Nephron (organoid): ENCODE measurements around the gene COL4A1.

Experiments
- H3K27ac Mint-ChIP-seq, 3 experiments: 2 replicates each; pipeline ENCODE4 v1.8.0; 2020; ENCODE audit warnings: mixed read lengths in 3 of 3, mild to moderate bottlenecking in 2 of 3, moderate library complexity in 1 of 3
- H3K27me3 Mint-ChIP-seq: 2 replicates; pipeline ENCODE4 v1.8.0; 2021; ENCODE audit warnings: low read depth, mild to moderate bottlenecking, moderate library complexity, mixed read lengths
- H3K36me3 Mint-ChIP-seq: 2 replicates; pipeline ENCODE4 v1.8.0; 2020; ENCODE audit warnings: low read depth, mixed read lengths
- H3K4me1 Mint-ChIP-seq: 2 replicates; pipeline ENCODE4 v1.8.0; 2020; ENCODE audit warnings: mixed read lengths
- H3K4me3 Mint-ChIP-seq, 3 experiments: 2 replicates each; pipeline ENCODE4 v1.8.0; 2020; ENCODE audit warnings: mild to moderate bottlenecking in 3 of 3, mixed read lengths in 3 of 3, moderate library complexity in 2 of 3
- H3K9me3 Mint-ChIP-seq: 2 replicates; pipeline ENCODE4 v1.8.0; 2020; ENCODE audit warnings: mixed read lengths
- CTCF ChIP-seq, 3 experiments: fragments of 200-600 bp; sonication (generic); IDR thresholded peaks; one replicate each; pipeline ENCODE4 v1.5.0; 2021; ENCODE audit warnings: antibody characterized with exemption in 3 of 3; ENCODE audit not compliant: unreplicated experiment in 3 of 3

The COL4A1 gene

GRCh38 chr13:110183910-110184309 is 123.0 kb downstream of the COL4A1 start:
- TF ChIP-seq CTCF (IDR thresholded peaks at IDR 0.05; ENCODE audit: unreplicated experiment in 3 of 3) = no peak
- Mint-ChIP-seq H3K9me3 (no peaks in the 10 kb centered on the region), H3K4me3 (no peak overlapping the region), H3K27ac (no peak overlapping the region), H3K27me3 (no peaks in the 10 kb centered on the region), H3K36me3 (peaks cover 63% of the 10 kb centered on the region), H3K4me1 (peaks cover 17% of the 10 kb centered on the region)

GRCh38 chr13:110182461-110182860 is 124.5 kb downstream of the COL4A1 start:
- H3K4me3 Mint-ChIP-seq = no peak overlapping the region
- peaks cover 9% of the 10 kb centered on the region for H3K4me1 Mint-ChIP-seq
- no peak overlapping the region for H3K27ac Mint-ChIP-seq
- TF ChIP-seq CTCF (IDR thresholded peaks at IDR 0.05; ENCODE audit: unreplicated experiment in 3 of 3) = no peak
- H3K27me3 Mint-ChIP-seq = no peaks in the 10 kb centered on the region
- peaks cover 60% of the 10 kb centered on the region for H3K36me3 Mint-ChIP-seq
- no peaks in the 10 kb centered on the region for H3K9me3 Mint-ChIP-seq

GRCh38 chr13:110182003-110182402 is 125.0 kb downstream of the COL4A1 start:
- no peak for TF ChIP-seq CTCF (IDR thresholded peaks at IDR 0.05; ENCODE audit: unreplicated experiment in 3 of 3)
- Mint-ChIP-seq H3K36me3 (peaks cover 64% of the 10 kb centered on the region), H3K9me3 (no peaks in the 10 kb centered on the region)

GRCh38 chr13:110179857-110180147 is 127.2 kb downstream of the COL4A1 start:
- H3K9me3 Mint-ChIP-seq = no peaks in the 10 kb centered on the region
- H3K4me3 Mint-ChIP-seq = no peak overlapping the region
- peaks cover 3% of the 10 kb centered on the region for H3K4me1 Mint-ChIP-seq
- H3K27me3 Mint-ChIP-seq = no peaks in the 10 kb centered on the region
- no peak for TF ChIP-seq CTCF (IDR thresholded peaks at IDR 0.05; ENCODE audit: unreplicated experiment in 3 of 3)
- H3K27ac Mint-ChIP-seq = peak overlapping the region in 1 of 3 experiments; percentile 19
- peaks cover 69% of the 10 kb centered on the region for H3K36me3 Mint-ChIP-seq

More at GRCh38 chr13:110182003-110182402, 125.0 kb downstream of the COL4A1 start:
- H3K27ac Mint-ChIP-seq = no peak overlapping the region
- no peak overlapping the region for H3K4me3 Mint-ChIP-seq
- H3K4me1 Mint-ChIP-seq = peaks cover 9% of the 10 kb centered on the region
- no peaks in the 10 kb centered on the region for H3K27me3 Mint-ChIP-seq

GRCh38 chr13:110179116-110179856 is 127.7 kb downstream of the COL4A1 start:
- no peak overlapping the region for H3K4me3 Mint-ChIP-seq
- peak overlapping the region in 1 of 3 experiments; percentile 19 for H3K27ac Mint-ChIP-seq
- peaks cover 72% of the 10 kb centered on the region for H3K36me3 Mint-ChIP-seq
- H3K4me1 Mint-ChIP-seq = peaks cover 2% of the 10 kb centered on the region
- H3K9me3 Mint-ChIP-seq = no peaks in the 10 kb centered on the region
- no peak for TF ChIP-seq CTCF (IDR thresholded peaks at IDR 0.05; ENCODE audit: unreplicated experiment in 3 of 3)
- H3K27me3 Mint-ChIP-seq = no peaks in the 10 kb centered on the region

GRCh38 chr13:110177790-110178189 is 129.2 kb downstream of the COL4A1 start:
- Mint-ChIP-seq H3K4me3 (no peak overlapping the region), H3K36me3 (peaks cover 73% of the 10 kb centered on the region), H3K27ac (no peak overlapping the region), H3K27me3 (no peaks in the 10 kb centered on the region), H3K4me1 (no peaks in the 10 kb centered on the region), H3K9me3 (peaks cover 2% of the 10 kb centered on the region)
- TF ChIP-seq CTCF (IDR thresholded peaks at IDR 0.05; ENCODE audit: unreplicated experiment in 3 of 3) = no peak
